NCI-H82 treated with DMSO at 0.1 percent for 48 hours (cell line): ENCODE data around the gene SHISAL2A.

ENCODE experiments used
- DNase-seq: peaks from one replicate; lab custom pipeline; 2025; ENCODE audit not compliant: unreplicated experiment; lab: John Stamatoyannopoulos, UW

The SHISAL2A gene

DNA sequence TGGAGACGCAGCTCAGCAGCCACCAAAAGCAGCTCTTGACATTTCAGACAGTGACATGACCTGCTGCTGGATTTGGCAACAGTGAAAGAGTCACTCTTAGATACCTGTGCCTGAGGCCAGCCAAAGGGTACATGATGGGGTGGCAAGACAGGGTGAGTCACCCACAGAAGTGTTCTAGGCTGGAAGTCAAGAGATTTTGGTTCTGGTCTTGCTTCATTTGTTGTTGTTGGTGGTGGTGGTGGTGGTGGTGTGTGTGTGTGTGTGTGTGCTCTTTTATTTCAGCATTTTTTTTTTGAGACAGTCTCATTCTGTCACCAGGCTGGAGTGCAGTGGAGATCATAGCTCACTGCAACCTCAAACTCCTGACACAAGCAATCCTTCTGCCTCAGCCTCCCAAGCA is 25.8 kb downstream of the SHISAL2A start:
- no peak for DNase-seq

DNA sequence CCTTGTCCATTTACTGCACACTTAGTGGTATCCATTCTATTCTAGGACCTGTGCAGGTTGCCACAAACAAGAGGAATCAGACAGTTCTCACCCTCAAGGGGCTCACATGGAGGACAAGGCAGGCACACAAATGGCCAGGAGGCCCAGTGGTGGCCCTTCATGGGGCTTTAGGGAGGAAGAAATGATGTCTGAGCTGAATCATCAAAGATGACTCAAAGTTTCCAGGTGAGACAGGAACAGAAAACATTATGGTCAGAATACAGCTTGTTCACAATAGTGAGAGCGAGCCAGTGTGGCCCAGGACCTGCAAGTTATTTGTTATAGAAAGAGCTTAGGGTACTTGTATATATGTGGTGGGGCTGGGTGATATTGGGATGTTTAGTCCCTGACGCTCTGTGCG is 26.4 kb downstream of the SHISAL2A start:
- no peak for DNase-seq

DNA sequence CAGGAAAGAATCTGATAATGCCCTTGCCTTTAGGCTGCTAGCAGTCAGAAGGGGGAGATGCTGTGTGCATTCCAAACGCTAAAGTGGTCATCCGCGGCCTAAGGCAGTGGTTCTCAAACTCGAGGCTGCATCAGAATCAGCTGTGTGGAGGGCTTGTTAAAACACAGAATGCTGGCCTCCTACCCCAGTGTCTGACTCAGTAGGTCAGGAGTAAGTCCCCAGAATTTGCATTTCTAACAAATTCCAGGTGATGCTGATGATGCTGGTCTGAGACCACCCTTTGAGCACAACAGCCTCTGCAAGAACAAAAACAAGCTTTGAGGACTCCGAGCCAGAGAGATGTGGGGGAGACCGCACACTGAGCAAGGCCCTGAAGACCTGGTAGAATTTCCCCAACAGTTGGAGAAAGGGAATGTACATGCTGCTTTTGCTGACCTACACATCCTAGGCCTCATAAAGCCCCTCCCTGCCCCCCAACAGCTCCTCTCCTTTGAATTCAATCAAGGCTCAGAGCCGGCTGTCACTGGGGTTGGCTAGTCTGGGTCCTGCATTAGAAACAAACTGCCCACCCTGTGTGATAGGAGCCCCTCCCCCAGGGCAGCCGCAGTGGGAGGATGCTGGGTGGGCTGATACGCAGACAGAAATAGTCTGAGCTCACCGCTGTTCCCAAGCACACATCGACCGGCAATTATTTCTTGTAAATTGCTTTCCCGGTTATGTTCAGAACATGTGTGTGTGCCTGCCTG is 27.1 kb downstream of the SHISAL2A start:
- DNase-seq = no peak

DNA sequence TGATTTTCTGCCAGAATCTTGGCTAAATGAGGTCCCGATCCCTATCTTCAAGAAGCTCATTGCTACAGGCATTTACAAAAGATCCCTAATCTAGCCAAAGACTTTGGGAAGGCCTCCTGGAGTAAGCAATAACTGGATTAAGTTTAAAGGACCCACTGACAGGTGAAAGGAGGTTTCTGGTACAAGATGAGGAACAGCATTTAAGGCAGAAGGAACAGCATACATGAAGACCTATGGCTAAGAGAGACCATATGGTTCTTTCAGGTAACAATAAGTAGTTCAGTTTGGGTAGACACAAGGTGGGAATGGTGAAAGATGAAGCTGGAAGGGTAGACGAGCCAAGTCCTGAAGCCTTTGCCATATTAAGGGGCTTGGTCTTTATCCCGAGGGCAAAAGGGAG is 27.8 kb downstream of the SHISAL2A start:
- DNase-seq = no peak

DNA sequence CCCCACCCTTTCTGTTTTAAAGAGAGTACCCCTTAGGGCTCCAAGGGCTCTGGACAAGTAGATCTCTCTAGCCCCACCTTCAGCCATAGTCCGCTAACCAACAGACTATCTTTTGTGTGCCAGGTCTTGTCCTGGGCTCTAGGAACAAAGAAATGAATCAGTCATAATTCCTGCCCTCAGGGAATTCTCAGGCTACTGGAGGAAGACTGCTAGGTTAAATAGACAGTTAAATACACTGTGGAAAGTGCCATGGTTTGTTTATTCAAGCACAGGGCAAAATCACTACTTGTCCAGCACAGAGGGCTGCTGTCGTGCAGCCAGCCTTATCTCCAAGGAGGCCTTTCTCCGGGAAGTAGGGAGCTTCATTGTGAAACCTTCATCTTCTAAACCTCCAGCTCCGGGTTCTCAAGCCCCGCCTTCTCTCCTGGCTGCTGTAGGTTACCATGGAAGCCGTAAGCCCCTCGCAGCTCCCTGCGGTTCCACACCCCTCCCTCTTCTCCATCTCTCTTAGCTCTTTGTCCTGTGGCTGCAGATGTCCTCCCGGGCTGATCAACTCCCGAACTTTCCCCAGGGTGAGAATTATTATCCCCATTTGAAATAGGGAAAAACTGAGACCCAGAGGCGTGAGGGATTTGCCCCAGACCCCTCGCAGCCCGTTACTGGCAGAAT is 29.8 kb downstream of the SHISAL2A start:
- DNase-seq = peak; percentile 54

DNA sequence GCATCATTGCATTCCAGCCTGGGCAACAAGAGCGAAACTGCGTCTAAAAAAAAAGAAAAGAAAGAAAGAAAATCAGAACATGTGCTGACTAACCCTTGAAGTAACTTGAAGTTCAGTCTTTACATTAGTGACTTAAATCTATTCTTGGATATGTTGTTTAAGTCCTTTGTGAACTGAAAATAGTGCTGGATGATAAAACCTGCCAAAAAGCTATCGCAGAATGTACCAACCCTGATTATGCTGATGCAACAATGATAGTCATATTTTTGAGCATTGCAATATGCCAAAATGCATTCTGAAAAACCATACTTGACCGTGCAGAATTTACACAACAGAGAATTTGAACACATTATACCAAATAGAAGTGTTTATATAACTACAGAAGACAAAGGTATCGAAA is 30.7 kb downstream of the SHISAL2A start:
- DNase-seq = no peak

DNA sequence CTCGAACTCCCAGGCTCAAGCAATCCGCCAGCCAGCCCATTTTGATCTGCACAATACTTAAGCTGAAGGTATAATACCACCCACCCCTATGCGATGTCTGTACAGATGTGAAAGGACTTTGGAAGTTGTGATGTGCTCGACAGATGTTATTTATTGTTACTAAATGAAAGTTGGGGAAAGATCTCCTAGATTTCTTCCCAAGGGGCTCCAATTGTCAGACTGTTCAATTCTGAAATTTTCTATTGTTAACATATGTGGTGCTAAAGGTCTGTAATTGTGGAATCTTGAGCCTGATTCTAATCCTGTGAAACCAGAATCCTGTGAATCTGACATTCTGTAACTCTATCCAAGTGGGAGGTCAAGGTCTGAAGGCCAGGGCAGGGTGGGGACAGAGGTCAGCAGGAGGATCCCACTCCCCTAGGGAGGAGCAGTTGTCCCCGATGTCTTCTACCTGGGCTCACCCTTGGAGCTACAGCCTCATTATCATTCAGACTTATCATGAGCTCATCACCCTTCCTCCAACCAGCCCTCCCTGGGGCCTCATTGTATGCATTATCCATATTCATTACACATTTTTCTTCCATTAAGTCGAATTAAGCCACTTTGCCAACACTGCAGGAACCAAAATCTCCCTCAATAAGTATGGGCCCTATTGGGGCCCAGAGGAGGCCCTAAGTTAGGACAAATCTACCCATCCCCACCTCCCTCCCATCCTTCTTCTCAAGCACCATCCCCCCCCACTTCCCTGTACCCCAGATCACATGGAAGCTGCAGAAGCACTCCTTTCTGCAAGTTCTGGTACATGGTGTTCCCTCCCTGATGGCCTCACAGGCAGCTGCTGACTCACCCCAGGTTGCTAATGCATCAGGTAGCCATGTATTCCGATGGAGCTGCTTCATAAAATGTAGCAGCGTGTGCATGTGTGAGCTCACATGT is 32.3 kb downstream of the SHISAL2A start:
- DNase-seq = no peak

DNA sequence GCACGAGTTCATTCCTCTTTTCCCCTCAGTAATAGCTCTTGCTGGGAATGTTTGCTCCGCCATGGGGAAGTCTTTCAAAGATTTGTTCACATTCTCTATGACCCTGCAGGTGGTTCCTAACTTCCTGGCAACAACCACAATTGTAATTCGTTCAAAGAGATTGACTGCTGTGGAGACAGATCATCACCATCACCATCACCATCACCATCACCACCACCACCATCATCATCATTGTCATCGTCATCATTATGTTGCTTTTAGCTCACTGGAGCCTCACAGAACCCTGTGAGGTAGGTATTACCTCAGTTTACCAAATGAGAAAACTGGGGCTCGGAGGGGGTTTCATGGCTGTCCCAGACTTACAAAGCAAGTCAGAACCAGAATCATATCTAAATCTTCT is 34.3 kb downstream of the SHISAL2A start:
- DNase-seq = no peak

DNA sequence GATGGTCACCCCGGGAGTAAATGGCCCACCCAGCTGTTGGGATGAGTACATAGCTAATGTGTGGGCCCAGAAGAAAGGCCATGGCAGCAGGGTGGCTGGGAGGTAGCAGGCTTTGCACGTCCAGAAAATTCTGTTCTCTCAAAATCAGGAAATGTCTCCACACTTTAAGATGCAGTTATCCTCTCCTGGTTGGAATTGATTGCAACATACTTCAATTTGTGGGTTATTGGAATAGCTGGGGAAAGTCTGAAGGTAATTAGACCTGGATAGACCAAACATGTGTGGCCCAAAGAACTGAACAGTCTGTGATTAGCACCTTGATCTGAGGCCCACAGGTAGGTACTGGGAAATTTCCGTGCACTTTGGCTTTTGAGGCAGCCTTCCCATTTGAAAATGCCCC is 35.0 kb downstream of the SHISAL2A start:
- no peak for DNase-seq

DNA sequence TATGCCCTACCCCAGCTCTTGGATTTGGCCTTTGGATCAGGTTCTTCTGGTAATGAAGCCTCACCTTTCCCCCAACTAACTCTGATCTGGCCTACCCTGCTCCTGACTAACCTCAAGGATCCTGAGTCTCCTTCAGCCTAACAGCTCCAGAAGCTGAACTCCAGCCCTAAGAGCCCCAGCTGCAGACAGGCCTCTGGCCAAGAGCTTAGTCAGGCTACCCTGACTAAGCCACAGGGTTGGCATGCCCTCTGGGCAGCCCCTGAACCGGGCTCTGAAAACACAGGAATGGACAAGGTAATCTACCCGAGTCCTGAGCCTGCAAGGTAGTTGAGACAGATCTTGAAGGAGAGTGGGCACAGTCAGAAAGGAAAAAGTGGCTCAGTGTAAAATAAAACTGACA is 35.7 kb downstream of the SHISAL2A start:
- DNase-seq = no peak

DNA sequence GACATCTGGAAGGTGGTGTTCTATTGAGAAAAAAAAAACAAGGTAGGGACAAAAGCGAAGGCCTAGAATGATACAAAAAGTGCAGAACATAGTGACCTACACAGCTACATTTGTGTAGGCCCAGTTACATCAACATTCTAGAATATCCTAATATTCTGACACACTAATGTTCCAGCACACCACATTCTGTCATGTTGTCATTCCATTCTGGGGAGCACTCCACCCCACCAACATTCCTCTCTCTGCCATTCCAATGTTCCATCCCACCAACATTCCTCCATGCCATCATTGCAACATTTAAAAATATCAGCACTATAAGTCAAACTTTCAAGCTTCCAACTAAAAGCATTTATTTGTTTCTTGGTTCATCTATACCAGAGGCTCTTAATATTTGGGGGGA is 36.7 kb downstream of the SHISAL2A start:
- no peak for DNase-seq

DNA sequence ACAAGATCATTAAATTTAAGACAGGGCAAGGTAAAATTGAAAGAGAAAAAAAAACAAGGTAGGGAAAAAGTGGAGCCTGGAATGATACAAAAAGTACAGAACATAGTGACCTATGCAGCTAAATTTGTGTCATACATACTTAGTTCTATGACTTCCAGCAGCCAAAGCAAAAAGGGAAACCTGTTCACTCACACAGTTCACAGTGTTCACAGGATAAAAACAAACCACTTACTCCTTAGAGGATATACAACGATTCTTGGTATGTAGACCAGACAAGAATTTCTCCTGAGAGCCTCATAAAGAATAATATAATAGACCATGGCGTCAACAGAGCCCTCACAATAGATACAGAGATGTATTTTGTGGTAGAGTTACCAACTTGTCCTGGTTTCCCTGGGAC is 37.6 kb downstream of the SHISAL2A start:
- DNase-seq = no peak

DNA sequence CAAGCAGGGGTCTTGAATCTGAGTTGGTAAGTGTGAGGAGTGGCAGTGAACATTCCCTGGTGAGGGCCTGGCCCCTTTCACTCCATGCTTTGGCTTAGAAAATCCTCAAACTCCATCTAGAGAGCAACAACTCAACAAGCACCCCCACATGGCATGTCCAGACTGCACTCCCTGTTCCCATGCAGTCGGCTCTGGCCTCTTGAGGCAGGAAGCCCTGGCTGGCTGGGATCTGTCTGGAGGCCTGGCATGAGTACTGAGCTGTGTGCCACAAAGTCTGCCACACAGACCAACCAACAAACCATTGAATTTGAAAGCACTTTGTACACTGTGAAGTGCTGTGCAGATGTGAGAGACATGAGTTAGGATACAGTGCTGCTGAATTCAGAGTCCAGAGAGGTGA is 40.0 kb downstream of the SHISAL2A start:
- no peak for DNase-seq

DNA sequence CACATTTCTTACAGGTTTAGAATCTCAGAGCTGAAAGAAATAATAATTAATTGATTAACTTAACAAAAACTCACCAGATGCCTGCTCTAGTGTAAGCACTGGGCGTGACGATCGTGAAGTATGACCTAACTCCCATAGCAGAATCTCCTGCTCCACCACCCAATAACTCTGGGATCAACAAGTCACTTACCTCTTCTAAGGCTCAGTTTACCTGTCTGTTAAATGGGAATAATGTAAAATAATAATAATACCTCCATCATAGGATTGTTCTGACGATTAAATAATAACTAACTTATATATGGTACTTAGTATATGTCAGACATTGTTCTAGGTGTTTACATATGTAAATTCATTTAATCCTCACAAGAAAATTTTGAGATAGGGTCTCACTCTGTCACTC is 40.5 kb downstream of the SHISAL2A start:
- no peak for DNase-seq

DNA sequence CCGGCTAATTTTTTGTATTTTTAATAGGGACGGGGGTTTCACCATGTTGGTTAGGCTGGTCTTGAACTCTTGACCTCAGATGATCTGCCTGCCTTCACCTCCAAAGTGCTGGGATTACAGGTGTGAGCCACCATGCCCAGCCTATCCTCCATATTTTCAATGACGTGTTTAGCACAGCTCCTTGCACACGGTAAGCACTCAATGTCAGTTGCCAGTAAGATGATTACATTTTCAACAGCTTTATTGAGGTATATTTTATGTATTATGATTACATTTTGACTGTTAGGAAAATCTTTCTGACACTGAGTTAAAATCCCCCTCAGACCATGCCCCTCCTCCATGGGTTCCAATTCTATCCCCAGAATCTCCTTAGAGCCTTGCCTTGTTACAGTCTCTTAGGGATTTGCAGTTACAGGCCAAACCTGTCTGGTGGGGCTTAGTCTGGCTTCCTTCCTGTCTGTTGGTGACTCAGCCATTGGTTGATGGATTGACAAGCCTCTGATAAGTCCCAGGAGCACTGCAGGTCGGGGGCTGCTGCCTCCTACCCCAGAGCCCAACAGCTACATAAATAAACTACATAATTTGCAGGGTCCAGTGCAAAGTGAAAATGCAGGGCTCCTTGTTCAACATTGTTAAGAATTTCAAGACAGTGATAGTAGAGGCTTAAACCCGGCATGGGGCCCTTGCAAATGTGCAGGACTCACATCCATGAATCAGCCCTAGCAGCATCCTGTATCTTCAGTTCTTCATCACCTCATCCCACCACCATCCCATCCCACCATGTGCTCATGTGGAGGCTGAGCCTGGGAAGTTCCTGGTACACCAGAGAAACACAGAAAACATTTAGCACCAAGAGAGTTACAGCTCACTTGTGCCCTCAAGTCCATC is 41.8 kb downstream of the SHISAL2A start:
- DNase-seq = peak; percentile 69

DNA sequence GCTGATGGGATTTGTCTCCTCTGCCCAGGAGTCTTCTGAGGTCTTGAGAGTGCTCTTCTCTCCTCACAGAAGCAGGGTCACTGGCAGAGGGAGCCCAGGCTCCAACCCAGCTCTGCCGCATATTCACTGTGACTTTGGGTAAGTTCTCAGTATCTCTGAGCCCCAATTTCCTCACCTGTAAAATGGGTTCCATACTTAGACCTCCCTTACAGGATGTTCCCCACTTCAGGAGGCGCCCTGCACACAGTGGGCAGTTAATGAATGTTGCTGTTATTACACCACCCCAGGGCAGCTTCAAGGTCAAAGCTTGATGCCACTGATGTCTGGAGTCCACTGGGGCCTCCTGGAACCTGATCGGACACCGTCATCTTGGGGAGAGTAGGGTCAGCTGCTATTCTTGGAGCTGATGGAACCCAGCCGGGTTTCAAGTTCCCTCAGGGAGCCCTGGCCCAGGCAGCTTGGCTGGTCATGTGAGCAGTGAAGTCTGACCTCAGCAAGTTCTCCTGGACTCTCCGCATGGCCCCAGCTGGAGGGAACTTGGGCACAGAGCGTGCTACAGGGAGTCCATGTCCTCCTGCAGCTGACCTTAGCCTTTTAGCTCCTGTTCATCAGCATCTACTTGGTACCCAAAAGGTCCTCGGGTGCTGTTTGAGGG is 43.4 kb downstream of the SHISAL2A start:
- no peak for DNase-seq

DNA sequence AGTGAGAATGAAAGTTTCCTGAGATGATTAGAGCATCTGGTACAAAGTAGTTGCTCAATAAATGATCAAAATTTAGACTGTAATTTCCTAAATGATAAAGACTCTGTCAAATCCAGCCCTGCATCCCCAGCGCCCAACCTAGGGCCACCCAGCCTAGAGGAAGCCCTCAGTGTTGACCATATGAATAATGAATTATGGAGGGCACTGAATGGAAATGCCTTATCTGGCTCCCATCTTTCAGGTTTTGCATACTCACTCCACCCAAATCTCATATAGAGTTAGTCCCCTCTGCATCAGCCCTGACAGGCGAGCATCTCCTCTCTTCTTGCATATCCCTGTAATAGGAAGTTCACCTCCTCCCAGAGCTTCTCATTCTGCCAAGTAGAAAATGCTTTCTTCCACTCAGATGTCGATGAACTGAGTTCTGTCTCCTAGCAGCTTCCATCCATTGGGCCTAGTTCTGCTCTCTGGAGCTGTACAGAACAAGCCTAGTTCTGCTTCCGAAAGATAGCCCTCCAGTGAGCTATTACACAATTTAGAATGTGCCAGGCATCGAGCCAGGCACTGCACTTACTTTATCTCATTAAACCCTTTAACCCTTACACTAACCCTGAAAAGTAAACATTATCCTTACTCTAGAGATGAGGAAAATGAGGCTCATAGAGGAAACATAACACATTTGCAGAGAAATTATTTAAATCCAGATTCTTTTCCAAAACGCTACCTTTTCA is 44.3 kb downstream of the SHISAL2A start:
- DNase-seq = no peak

DNA sequence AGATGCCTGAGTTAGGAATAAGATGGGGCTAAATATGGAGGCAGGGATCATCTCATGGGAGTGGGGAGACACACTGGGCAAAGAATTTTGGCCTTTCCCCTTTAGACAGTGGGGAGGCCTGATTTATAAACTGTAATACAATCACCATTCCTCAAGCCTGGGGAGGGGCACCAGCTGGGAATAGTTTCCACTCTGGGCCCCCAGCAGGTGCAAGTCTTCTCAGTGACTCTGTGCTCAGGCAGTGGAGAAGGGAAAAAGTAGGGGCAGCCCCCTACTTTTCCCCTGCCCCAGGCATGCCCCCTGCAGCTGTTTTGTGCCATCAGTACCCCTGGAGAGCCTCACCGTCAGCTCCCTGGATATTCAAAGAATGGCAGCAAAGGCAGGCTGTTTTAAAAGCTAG is 46.1 kb downstream of the SHISAL2A start:
- no peak for DNase-seq

DNA sequence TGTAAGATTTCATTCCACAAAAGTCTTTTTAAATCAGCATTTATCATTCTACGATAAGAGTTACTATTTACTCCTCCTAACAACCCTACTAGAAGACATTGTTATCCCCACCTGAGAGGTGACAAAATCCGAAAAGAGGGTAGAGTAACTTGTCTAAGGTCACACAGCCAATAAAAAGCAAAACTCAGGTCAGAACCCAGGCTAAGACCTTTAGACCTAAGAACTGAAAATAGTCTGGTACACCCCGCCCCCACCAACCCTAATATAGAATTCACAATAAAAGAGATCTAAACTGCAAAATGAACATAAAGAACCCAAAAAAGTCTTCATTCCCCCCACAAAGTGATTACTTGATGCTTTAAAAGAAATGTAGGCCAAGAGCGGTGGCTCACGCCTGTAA is 46.5 kb downstream of the SHISAL2A start:
- no peak for DNase-seq

DNA sequence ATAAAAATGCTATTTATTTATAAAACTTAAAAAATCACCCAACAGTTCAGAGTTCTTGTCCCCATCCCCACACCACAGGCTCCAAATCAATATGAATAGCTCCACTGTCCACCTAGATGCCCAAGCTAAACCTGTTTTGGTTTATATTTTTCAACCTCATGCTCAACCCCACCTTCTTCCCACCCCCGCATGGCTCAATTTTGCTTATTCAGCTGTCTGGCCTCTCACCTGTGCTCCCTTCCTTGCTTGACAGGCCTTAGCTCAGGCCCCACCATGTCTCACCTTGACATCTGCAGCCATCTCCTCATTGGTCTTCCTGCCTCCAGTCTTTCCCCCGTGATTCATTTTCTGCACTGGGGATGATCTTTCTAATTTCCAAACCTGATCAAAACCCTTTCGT is 47.4 kb downstream of the SHISAL2A start:
- no peak for DNase-seq
